ENCODE data around the gene SMR3A.

SMR3A gene

DNA sequence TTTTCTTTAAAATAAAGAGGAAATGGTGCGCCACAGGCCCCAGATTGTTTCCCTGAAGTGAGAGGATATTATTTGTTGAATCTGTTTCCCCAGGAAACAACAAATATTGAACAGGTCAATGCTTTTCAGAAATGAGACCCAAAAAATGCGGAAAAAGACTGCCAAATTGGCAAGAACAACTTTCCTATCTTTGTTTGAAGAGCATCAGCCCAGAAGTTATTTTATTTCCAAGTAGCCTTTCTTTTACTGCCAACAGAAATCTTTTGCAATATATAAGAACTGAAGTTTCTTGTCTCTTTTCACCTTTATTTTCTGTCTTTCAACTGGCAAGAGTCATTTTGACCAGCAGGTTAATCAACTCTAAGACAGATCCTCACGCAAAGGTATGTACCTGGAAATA lies at the start of gene SMR3A:
TSS of gene SMR3A (plus strand) at position 301 of the 400 bp plus-strand sequence. CDS start 1,356 bp downstream, outside the sequence.
- no peak for DNase-seq (ENCODE audit: low read depth)

DNA sequence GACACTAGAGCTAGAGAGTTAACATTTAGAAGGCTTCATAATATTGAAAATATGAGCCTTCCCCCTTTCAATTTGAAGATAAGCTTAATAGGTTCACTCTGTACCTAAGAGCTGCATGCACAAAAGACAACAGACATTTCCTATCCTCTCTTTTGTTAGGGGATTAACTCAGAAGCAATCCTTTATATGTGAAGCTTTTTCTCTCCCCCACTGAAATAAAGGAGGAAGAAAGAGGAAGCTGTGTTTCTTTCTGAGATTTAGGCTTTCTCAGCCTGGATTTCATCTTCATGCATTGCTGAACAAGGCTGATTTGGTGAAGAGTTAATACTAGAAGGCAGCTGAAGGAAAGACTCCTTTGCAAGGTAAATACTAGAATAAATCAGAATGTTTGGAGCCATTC lies 46.8 kb upstream of the SMR3A start:
- no peak for DNase-seq (ENCODE audit: low read depth)

GRCh38 chr4:70315928-70316327 lies 44.6 kb upstream of the SMR3A start:
- DNase-seq (ENCODE audit: low read depth) = no peak

GRCh38 chr4:70326052-70326451 lies 34.5 kb upstream of the SMR3A start:
- no peak for DNase-seq (ENCODE audit: low read depth)

DNA sequence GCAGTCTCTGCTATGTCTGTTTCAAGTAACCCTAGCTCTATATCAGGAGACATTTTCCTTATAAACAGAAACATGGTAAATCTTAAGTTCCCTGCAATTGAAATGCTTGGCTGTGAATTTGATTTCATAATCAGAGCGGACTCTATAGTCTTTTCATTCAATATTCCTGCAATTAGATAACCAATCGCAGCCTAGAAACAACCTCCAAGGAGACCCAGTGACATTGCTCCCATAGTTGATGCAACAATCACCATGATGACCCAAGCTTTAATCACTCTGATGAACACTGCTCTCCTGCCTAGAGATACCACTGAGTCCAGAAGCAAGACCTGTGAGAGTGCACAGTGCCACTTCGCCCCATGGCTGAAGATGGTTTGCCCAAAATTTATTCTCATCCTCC lies 25.9 kb upstream of the SMR3A start, which contains the start of gene CABS1:
TSS of gene CABS1 (plus strand) at position 301 of the 400 bp plus-strand sequence. CDS start at position 360, 59 bp downstream.
- no peak for DNase-seq (ENCODE audit: low read depth)

GRCh38 chr4:70336043-70336442 lies 24.5 kb upstream of the SMR3A start:
- no peak for DNase-seq (ENCODE audit: low read depth)

- no peak for DNase-seq (ENCODE audit: low read depth)
These were observed 22.6 kb upstream of the SMR3A start for GRCh38 chr4:70337886-70338420.

DNA sequence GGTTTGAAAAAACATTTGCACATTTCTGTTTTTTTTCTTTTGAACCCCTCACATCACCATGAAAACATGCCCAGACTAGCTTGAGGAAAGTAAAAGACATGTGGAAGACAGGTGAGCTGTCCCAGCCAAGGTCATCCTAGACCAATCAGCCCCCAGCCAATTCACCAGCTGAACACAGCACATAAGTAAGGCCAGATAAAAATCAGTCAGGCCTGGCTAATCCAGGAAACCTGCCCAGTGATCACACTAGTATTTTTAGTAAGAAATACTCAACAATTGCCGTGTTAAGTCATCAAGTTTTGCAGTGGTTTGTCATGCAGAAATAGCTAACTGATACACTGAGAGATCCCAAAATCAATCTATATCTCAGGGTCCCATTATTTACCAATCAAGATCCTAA lies 4.4 kb upstream of the SMR3A start:
- DNase-seq (ENCODE audit: low read depth) = no peak

DNA sequence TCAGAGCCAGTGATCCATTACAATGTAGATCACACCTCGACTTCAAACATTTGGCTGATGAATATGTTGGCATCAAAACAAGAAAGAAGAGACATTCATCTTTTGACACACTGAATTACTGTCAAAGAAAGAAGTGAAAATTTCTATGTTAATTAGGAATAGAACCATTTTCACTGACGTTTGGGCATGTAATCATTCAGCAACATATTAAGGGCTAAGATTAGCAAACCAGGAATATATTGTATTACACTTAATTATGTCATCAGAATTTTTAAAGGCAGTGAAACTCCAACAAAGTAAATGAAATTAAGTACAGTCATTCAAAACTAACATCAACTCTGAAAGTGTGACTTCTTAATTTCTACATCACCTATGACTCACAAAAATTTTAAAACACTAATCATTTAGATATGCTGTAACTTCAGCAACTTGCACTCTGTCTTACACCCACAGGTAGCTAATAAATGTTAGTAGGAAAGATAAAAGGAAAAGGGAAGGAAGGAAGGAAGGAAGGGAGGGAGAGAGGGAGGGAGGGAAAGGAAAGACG lies 1.4 kb upstream of the SMR3A start:
- DNase-seq (ENCODE audit: low read depth) = no peak

- DNase-seq (ENCODE audit: low read depth) = no peak
These were observed 3.4 kb downstream of the SMR3A start for GRCh38 chr4:70364002-70364401.

GRCh38 chr4:70365479-70365878 lies 4.9 kb downstream of the SMR3A start:
- no peak for DNase-seq (ENCODE audit: low read depth)

DNA sequence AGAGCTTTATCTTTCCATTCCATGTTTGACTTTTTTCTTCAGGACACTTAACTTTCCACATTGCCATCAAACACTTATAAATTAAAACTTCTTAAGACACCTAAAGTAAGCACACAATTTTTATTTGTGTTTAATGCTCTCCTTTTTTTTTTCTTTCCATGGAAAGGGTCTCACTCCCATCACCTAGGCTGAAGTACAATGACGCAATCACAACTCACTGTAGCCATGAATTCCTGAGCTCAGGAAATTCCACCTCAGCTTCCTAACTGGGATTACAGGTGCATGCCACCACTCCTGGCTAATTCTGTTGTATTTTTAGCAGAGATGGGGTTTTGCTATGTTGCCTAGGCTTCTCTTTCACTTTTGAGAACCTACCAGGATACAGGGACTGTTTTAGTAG lies 7.3 kb downstream of the SMR3A start:
- no peak for DNase-seq (ENCODE audit: low read depth)

GRCh38 chr4:70371987-70372386 lies 11.4 kb downstream of the SMR3A start:
- DNase-seq (ENCODE audit: low read depth) = no peak

DNA sequence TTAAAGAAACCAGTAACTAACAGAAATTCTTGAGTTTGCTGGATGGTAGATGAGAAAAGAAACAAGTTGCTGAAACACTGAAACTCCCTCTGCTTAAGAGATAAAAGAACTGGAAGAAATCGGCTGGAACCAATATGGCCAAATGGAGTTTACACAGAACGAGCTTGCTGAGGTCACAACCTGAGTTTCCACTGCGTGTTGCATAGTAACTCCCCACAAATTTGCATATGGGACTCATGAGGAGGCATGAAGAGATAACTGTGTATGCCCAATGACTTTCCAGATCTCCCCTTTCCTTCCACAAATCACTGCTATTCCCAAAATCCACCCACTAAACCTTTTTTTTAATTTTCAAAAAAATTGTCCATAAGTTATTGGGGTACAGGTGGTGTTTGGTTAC lies 12.2 kb downstream of the SMR3A start:
- no peak for DNase-seq (ENCODE audit: low read depth)

- DNase-seq (ENCODE audit: low read depth) = no peak
These were observed 20.0 kb downstream of the SMR3A start for GRCh38 chr4:70380578-70380977.

GRCh38 chr4:70382691-70383181 lies 22.2 kb downstream of the SMR3A start, which contains the start of gene SMR3B:
Gene SMR3B, plus strand, starts transcription at chr4:70383131. Its CDS starts 1,380 bp downstream, at chr4:70384511.
- DNase-seq (ENCODE audit: low read depth) = no peak

GRCh38 chr4:70392057-70392776 lies 31.7 kb downstream of the SMR3A start:
- DNase-seq (ENCODE audit: low read depth) = no peak

GRCh38 chr4:70397580-70397979 lies 37.0 kb downstream of the SMR3A start, which contains the start of gene OPRPN:
Gene OPRPN, plus strand, starts transcription at chr4:70397940. Its CDS starts 1,346 bp downstream, at chr4:70399286.
- no peak for DNase-seq (ENCODE audit: low read depth)

GRCh38 chr4:70399319-70399718 lies 38.8 kb downstream of the SMR3A start:
- DNase-seq (ENCODE audit: low read depth) = no peak

- no peak for DNase-seq (ENCODE audit: low read depth)
These were observed 42.2 kb downstream of the SMR3A start for GRCh38 chr4:70402762-70403161.

- DNase-seq (ENCODE audit: low read depth) = no peak
These were observed 45.2 kb downstream of the SMR3A start for GRCh38 chr4:70405765-70406164.

Measured in activated T-helper 9 cell treated with anti-CD3 and anti-CD28 coated beads, Interleukin-2, amount 50 U/mL, for 16 hours (primary cell).